ENCODE results near the gene MYO6. TPM values are rescaled to one million over a fixed set of nuclear protein-coding genes. Genes with fewer than 3 reads are reported as not detected.

MYO6 gene
- total RNA-seq, 3 donors from 2014 or later (not counting 1 experiment from before 2014, with no cell fraction given) = 3.7 to 9.2 (median 6.6) TPM

GRCh38 chr6:75935473-75935793 lies 186.4 kb downstream of the MYO6 start:
- DNase-seq (no peak), ATAC-seq (no peak)
- no peak overlapping the region for H3K4me3 ChIP-seq (ENCODE audit: low read length)
- intact Hi-C loops (cut with micrococcal nuclease) = no loop called here
- Mint-ChIP-seq H3K4me1 (peaks cover 8 to 9% of the 10 kb centered on the region in 2 donors), H3K27me3 (ENCODE audit: low read depth in 2 of 2) (peaks cover 17 to 31% of the 10 kb centered on the region in 2 donors), H3K36me3 (no peaks in the 10 kb centered on the region), H3K9me3 (peaks cover 0 to 2% of the 10 kb centered on the region in 2 donors), H3K4me3 (no peak overlapping the region), H3K27ac (no peak overlapping the region)
- 31% methylated on average over 9 of the region's 12 CpGs for WGBS (ENCODE audit: insufficient coverage)
- TF ChIP-seq, protein P1, sequence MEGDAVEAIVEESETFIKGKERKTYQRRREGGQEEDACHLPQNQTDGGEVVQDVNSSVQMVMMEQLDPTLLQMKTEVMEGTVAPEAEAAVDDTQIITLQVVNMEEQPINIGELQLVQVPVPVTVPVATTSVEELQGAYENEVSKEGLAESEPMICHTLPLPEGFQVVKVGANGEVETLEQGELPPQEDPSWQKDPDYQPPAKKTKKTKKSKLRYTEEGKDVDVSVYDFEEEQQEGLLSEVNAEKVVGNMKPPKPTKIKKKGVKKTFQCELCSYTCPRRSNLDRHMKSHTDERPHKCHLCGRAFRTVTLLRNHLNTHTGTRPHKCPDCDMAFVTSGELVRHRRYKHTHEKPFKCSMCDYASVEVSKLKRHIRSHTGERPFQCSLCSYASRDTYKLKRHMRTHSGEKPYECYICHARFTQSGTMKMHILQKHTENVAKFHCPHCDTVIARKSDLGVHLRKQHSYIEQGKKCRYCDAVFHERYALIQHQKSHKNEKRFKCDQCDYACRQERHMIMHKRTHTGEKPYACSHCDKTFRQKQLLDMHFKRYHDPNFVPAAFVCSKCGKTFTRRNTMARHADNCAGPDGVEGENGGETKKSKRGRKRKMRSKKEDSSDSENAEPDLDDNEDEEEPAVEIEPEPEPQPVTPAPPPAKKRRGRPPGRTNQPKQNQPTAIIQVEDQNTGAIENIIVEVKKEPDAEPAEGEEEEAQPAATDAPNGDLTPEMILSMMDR (IDR thresholded peaks at IDR 0.05) = no peak
- H3K9me3 ChIP-seq (ENCODE audit: control insufficient read depth, insufficient read depth, low read length) = no peaks in the 10 kb centered on the region
- no peaks in the 10 kb centered on the region for H3K36me3 ChIP-seq (ENCODE audit: control insufficient read depth, insufficient read depth, low read length)
- no peak overlapping the region for H3K27ac ChIP-seq (ENCODE audit: low read length)
- peaks cover 7% of the 10 kb centered on the region for H3K4me1 ChIP-seq (ENCODE audit: control insufficient read depth, insufficient read depth, low read length)
- H3K27me3 ChIP-seq (ENCODE audit: control insufficient read depth, insufficient read depth, low read length) = peaks cover 7% of the 10 kb centered on the region

DNA sequence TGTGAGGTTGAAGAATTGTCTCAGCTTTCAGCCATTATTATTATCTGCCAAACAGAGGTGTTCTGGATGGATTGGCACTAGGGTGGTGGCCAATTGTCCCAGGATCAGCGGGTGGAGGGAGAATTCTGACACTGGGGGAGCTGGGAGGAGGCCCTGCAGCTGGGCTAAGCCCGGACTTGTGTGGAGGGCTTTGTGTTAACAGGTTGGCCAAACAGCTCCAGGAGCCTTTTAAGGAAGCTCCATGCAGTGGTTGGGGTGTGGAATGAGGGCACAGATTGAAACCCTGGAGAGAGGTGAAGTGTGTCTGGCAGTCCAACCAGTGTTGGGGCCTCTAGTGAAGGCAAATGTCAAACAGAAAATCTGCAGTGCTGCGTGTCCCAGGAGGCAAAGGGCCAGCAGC lies 187.6 kb downstream of the MYO6 start:
- TF ChIP-seq, protein P1 (IDR thresholded peaks at IDR 0.05) = no peak
- no peaks in the 10 kb centered on the region for H3K36me3 ChIP-seq (ENCODE audit: control insufficient read depth, insufficient read depth, low read length)
- Mint-ChIP-seq H3K27me3 (ENCODE audit: low read depth in 2 of 2) (peaks cover 17 to 31% of the 10 kb centered on the region in 2 donors), H3K9me3 (peaks cover 0 to 2% of the 10 kb centered on the region in 2 donors), H3K27ac (no peak overlapping the region), H3K36me3 (no peaks in the 10 kb centered on the region), H3K4me3 (no peak overlapping the region), H3K4me1 (peaks cover 8 to 9% of the 10 kb centered on the region in 2 donors)
- H3K27me3 ChIP-seq (ENCODE audit: control insufficient read depth, insufficient read depth, low read length) = peaks cover 7% of the 10 kb centered on the region
- intact Hi-C loops (cut with micrococcal nuclease) = no loop called here
- no peak overlapping the region for H3K27ac ChIP-seq (ENCODE audit: low read length)
- 91% methylated on average over 3 of the region's 3 CpGs for WGBS (ENCODE audit: insufficient coverage)
- H3K4me3 ChIP-seq (ENCODE audit: low read length) = no peak overlapping the region
- no peaks in the 10 kb centered on the region for H3K9me3 ChIP-seq (ENCODE audit: control insufficient read depth, insufficient read depth, low read length)
- DNase-seq (no peak), ATAC-seq (no peak)
- peaks cover 7% of the 10 kb centered on the region for H3K4me1 ChIP-seq (ENCODE audit: control insufficient read depth, insufficient read depth, low read length)

GRCh38 chr6:75937846-75938245 lies 188.8 kb downstream of the MYO6 start:
- Mint-ChIP-seq H3K9me3 (peaks cover 0 to 2% of the 10 kb centered on the region in 2 donors), H3K27me3 (ENCODE audit: low read depth in 2 of 2) (peaks cover 17 to 31% of the 10 kb centered on the region in 2 donors), H3K4me3 (no peak overlapping the region), H3K36me3 (no peaks in the 10 kb centered on the region), H3K27ac (no peak overlapping the region), H3K4me1 (peaks cover 8 to 9% of the 10 kb centered on the region in 2 donors)
- no peaks in the 10 kb centered on the region for H3K36me3 ChIP-seq (ENCODE audit: control insufficient read depth, insufficient read depth, low read length)
- TF ChIP-seq, protein P1 (IDR thresholded peaks at IDR 0.05) = no peak
- ATAC-seq (no peak), DNase-seq (no peak)
- peaks cover 7% of the 10 kb centered on the region for H3K4me1 ChIP-seq (ENCODE audit: control insufficient read depth, insufficient read depth, low read length)
- H3K4me3 ChIP-seq (ENCODE audit: low read length) = no peak overlapping the region
- no peaks in the 10 kb centered on the region for H3K9me3 ChIP-seq (ENCODE audit: control insufficient read depth, insufficient read depth, low read length)
- peaks cover 7% of the 10 kb centered on the region for H3K27me3 ChIP-seq (ENCODE audit: control insufficient read depth, insufficient read depth, low read length)
- no peak overlapping the region for H3K27ac ChIP-seq (ENCODE audit: low read length)
- intact Hi-C loops (cut with micrococcal nuclease) = no loop called here
- 89% methylated on average over 2 of the region's 2 CpGs for WGBS (ENCODE audit: insufficient coverage)

DNA sequence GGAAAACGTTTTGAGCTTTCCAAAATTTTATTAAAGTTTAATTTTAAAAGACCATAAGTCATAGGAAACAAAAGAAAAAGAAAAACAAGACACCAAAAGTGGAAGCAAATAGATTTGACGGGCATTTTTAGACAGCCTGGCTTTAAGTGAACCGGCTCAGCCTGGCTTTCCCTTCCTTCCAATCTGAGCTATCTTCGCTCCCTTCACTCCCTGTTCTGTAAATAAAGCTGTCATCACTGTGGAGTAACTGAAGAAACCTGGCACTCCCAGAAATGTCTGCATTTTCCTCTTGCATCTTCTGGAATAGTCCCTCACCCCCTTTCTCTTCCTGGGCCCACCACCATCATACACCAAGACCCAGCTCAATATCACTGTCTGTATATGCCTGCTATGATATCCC lies 191.5 kb downstream of the MYO6 start:
- TF ChIP-seq, protein P1 (IDR thresholded peaks at IDR 0.05) = no peak
- H3K27me3 ChIP-seq (ENCODE audit: control insufficient read depth, insufficient read depth, low read length) = no peaks in the 10 kb centered on the region
- no peak overlapping the region for H3K27ac ChIP-seq (ENCODE audit: low read length)
- WGBS (ENCODE audit: insufficient coverage) = 84% methylated on average over 3 of the region's 4 CpGs
- Mint-ChIP-seq H3K36me3 (no peaks in the 10 kb centered on the region), H3K27me3 (ENCODE audit: low read depth in 2 of 2) (peaks cover 9 to 13% of the 10 kb centered on the region in 2 donors), H3K4me1 (no peaks in the 10 kb centered on the region), H3K27ac (no peak overlapping the region), H3K4me3 (no peak overlapping the region), H3K9me3 (peaks cover 0 to 2% of the 10 kb centered on the region in 2 donors)
- H3K4me3 ChIP-seq (ENCODE audit: low read length) = no peak overlapping the region
- ATAC-seq (no peak), DNase-seq (no peak)
- intact Hi-C loops (cut with micrococcal nuclease) = no loop called here
- H3K9me3 ChIP-seq (ENCODE audit: control insufficient read depth, insufficient read depth, low read length) = no peaks in the 10 kb centered on the region
- H3K4me1 ChIP-seq (ENCODE audit: control insufficient read depth, insufficient read depth, low read length) = no peaks in the 10 kb centered on the region
- H3K36me3 ChIP-seq (ENCODE audit: control insufficient read depth, insufficient read depth, low read length) = no peaks in the 10 kb centered on the region

Measured in natural killer cell (primary cell).